Vagina (tissue), 2 donors: ENCODE results near the gene GATAD2B. TPM values are rescaled to one million over a fixed set of nuclear protein-coding genes. Genes with fewer than 3 reads are reported as not detected.
A peak's percentile ranks its signal among the peaks of the same experiment; 100 is the strongest.

Experiments
- DNase-seq, 2 donors: peaks; one replicate each; pipeline ENCODE4 v3.0.0-alpha.2; 2017; ENCODE audit errors: extremely low spot score in 2 of 2
- H3K27ac ChIP-seq: fragments of 200-600 bp; sonication (generic); one replicate; pipeline ENCODE4 v1.5.1; 2019
- H3K27me3 ChIP-seq: fragments of 200-600 bp; sonication (generic); one replicate; pipeline ENCODE4 v1.5.1; 2019
- H3K36me3 ChIP-seq, 2 donors: fragments of 200-600 bp; sonication (generic); one replicate each; pipeline ENCODE4 v1.5.1; 2017 to 2019
- H3K4me1 ChIP-seq: fragments of 200-600 bp; sonication (generic); one replicate; pipeline ENCODE4 v1.5.1; 2019
- H3K4me3 ChIP-seq, 2 donors: fragments of 200-600 bp; sonication (generic); 1 replicate in 1 of 2; 2 replicates in 1 of 2; pipeline ENCODE4 v1.5.1; 2016 to 2019
- H3K9me3 ChIP-seq: fragments of 200-600 bp; sonication (generic); one replicate; pipeline ENCODE4 v1.5.1; 2019
- POLR2A ChIP-seq, 2 donors: fragments of 450-650 bp; IDR thresholded peaks; one replicate each; pipeline ENCODE4 v1.6.1; 2017; ENCODE audit warnings: antibody characterized with exemption in 2 of 2, mild to moderate bottlenecking in 2 of 2, moderate library complexity in 2 of 2
- POLR2AphosphoS5 ChIP-seq, 2 donors: sonication (generic); formaldehyde crosslinking; IDR thresholded peaks; one replicate each; pipeline ENCODE4 v1.9.0; 2017; ENCODE audit warnings: antibody characterized with exemption in 2 of 2, mild to moderate bottlenecking in 2 of 2, low read depth in 1 of 2; ENCODE audit not compliant: insufficient read depth in 1 of 2
- intact Hi-C: fragments of 100-400 bp; cut with DNase I; formaldehyde crosslinking; loops from one replicate; pipeline ENCODE4 v1.15.1; 2023
- total RNA-seq: library from RNA; depleted of rRNA; stranded (reverse); fragments of >200 nt; gene quantifications from one replicate; pipeline ENCODE4 v1.2.3, GENCODE V29; 2016
- TF ChIP-seq, protein P1 (sequence below), 3 experiments: fragments of 450-650 bp in 2 of 3; fragments of 200-600 bp in 1 of 3; sonication (generic) in 1 of 3; IDR thresholded peaks; one replicate each; pipeline ENCODE4 v1.5.1; 2017 to 2019; ENCODE audit warnings: antibody characterized with exemption in 3 of 3, mild to moderate bottlenecking in 2 of 3, moderate library complexity in 2 of 3

The GATAD2B gene
- total RNA-seq, 1 donor from 2014 or later, result 24.1 TPM

DNA sequence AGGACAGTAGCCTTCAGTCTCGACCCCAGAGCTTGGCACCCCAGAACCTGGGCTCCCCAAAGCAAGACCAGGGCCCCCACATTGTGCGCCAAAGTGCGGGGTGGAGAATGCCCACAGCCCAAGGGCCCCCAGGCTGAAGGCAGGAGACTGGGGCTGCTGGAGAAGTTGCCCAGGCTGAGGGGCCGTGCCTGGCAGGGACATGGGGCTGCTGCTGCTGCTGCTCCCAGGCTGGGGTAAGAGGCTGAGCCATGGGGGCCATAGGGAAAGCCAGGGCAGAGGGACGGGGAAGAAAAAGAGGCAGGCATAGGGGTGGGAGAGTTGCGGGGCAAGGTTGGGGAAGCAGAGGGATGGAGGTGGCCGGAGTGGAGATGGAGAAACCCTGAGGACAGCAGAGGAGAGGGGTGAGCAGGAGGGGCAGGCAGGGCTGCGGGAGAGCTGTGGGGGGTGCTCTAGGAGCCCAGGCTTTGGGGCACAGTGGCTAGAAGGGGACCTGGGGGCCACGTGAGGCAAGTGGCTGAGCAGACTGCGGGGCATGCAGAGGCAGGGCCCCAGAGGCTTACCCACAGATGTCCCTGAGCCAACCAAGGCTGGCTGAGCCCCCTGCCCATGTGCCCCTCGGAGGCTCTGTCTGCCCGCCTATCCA lies 128.7 kb downstream of the GATAD2B start:
- intact Hi-C loops, result loop anchor here (10.0 kb wide), 1 partner anchor 151 kb away; the partner anchor contains the start of gene DENND4B
- Histone ChIP-seq H3K27ac (no peak overlapping the region), H3K27me3 (no peaks in the 10 kb centered on the region), H3K4me3 (no peak overlapping the region), H3K9me3 (no peaks in the 10 kb centered on the region), H3K36me3 (no peaks in the 10 kb centered on the region), H3K4me1 (peaks cover 13% of the 10 kb centered on the region)
- DNase-seq, result no peak
- TF ChIP-seq POLR2A (IDR thresholded peaks at IDR 0.05) (no peak), POLR2AphosphoS5 (IDR thresholded peaks at IDR 0.05; ENCODE audit: insufficient read depth in 1 of 2, low read depth in 1 of 2) (no peak)
- TF ChIP-seq, protein P1, sequence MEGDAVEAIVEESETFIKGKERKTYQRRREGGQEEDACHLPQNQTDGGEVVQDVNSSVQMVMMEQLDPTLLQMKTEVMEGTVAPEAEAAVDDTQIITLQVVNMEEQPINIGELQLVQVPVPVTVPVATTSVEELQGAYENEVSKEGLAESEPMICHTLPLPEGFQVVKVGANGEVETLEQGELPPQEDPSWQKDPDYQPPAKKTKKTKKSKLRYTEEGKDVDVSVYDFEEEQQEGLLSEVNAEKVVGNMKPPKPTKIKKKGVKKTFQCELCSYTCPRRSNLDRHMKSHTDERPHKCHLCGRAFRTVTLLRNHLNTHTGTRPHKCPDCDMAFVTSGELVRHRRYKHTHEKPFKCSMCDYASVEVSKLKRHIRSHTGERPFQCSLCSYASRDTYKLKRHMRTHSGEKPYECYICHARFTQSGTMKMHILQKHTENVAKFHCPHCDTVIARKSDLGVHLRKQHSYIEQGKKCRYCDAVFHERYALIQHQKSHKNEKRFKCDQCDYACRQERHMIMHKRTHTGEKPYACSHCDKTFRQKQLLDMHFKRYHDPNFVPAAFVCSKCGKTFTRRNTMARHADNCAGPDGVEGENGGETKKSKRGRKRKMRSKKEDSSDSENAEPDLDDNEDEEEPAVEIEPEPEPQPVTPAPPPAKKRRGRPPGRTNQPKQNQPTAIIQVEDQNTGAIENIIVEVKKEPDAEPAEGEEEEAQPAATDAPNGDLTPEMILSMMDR (IDR thresholded peaks at IDR 0.05), result no peak

DNA sequence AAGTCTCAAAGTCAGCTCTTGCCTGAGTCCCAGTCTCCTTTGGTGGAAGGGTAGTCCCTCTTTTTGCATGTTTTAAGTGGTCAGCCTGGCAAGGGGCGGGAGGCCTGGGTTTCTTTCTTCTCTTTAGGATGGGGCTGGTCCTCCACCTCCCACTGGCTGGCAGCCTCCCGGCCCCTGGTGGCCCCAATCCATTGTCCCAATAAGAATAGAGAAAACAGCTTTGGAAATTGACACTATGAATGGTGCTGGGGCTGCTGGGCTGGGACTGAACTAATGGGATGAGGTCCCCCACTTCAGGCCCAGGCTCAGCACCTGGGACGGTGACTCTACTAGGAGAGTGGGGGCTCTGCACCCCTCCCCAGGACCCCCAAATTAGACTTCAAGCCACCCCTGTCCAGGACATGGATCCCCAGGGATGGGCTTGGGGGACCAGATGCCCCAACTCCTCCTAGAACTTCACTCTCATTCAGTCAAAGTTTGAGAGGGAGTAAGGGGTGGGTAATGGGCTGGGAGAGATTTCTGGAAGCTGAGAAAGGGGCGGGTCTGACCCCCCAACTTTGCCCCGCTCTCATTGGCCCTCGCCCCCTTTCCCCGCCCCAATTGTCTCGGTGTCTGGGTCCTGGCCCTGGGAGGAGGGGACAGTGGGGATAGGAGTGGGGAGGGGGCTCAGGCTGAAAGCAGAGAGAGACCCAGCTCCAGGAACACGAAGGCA lies 129.4 kb downstream of the GATAD2B start:
- Histone ChIP-seq H3K36me3 (no peaks in the 10 kb centered on the region), H3K4me3 (no peak overlapping the region), H3K27ac (no peak overlapping the region), H3K9me3 (no peaks in the 10 kb centered on the region), H3K4me1 (peaks cover 16% of the 10 kb centered on the region), H3K27me3 (no peaks in the 10 kb centered on the region)
- intact Hi-C loops, result loop anchor here (10.0 kb wide), 1 partner anchor 151 kb away; the partner anchor contains the start of gene DENND4B
- TF ChIP-seq POLR2A (IDR thresholded peaks at IDR 0.05), result no peak
- no peak for DNase-seq

DNA sequence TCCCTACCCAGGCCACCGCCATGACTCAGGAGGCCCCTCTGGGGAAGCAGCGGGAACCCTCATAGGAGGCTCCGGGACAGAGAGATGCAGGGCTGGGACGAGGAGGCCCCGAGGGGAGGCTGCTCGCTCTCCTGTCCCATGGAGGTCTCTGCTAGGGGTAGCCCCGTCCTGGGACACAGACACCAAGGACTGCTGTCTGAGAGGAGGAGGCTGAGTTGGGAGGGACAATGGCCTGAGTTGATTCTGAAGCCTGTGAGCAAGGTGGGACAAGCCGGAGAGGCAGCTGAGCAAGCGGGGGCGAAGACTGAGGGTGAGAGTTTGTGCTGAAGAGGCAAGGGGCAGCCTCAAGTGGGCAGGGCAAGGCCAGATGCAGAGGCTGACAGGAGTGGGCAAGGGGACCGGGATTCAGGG lies 130.1 kb downstream of the GATAD2B start:
- intact Hi-C loops, result loop anchor here (10.0 kb wide), 1 partner anchor 152 kb away; the partner anchor contains the start of gene DENND4B
- no peak for DNase-seq
- peaks cover 16% of the 10 kb centered on the region for H3K4me1 ChIP-seq
- TF ChIP-seq, protein P1 (IDR thresholded peaks at IDR 0.05), result no peak
- TF ChIP-seq POLR2AphosphoS5 (IDR thresholded peaks at IDR 0.05; ENCODE audit: insufficient read depth in 1 of 2, low read depth in 1 of 2) (no peak), POLR2A (IDR thresholded peaks at IDR 0.05) (no peak)
- no peak overlapping the region for H3K4me3 ChIP-seq
- no peak overlapping the region for H3K27ac ChIP-seq
- H3K9me3 ChIP-seq, result no peaks in the 10 kb centered on the region
- H3K27me3 ChIP-seq, result no peaks in the 10 kb centered on the region
- no peaks in the 10 kb centered on the region for H3K36me3 ChIP-seq

DNA sequence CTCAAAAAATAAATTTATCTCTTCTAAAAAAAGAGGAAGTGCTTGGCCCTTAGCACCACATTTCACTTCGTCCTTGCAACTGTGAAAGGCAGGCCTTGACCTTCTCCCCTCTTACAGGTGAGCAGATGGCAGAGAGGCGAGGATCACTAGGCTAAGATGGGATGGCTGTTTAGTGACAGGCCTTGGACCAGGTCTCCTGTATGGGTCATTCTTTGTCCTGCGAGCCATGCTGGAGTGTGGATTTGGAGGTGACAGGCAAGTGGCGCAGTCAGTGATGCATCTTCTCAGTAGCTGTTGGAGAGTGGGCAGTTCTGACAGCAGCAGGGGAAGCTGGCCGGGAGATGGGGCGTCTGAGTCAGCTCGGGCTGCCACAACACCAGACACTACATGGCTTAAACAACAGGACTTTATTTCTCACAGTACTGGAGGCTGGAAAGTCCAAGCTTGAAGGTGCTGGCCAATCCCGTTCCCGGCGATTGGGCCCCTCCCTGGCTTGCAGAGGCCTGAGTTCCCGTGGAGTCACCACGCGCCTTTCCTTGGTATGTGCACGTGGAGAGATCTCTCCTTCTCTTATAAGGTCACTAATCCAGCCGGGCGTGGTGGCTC lies 131.0 kb downstream of the GATAD2B start:
- Histone ChIP-seq H3K27me3 (no peaks in the 10 kb centered on the region), H3K36me3 (no peaks in the 10 kb centered on the region), H3K9me3 (no peaks in the 10 kb centered on the region), H3K4me3 (no peak overlapping the region), H3K4me1 (peaks cover 16% of the 10 kb centered on the region), H3K27ac (peak overlapping the region; percentile 95)
- intact Hi-C loops, result loop anchor here (10.0 kb wide), 1 partner anchor 153 kb away; the partner anchor contains the start of gene DENND4B
- no peak for DNase-seq
- TF ChIP-seq, protein P1 (IDR thresholded peaks at IDR 0.05), result no peak
- TF ChIP-seq POLR2A (IDR thresholded peaks at IDR 0.05), result no peak
- no peak for TF ChIP-seq POLR2AphosphoS5 (IDR thresholded peaks at IDR 0.05; ENCODE audit: insufficient read depth in 1 of 2, low read depth in 1 of 2)

DNA sequence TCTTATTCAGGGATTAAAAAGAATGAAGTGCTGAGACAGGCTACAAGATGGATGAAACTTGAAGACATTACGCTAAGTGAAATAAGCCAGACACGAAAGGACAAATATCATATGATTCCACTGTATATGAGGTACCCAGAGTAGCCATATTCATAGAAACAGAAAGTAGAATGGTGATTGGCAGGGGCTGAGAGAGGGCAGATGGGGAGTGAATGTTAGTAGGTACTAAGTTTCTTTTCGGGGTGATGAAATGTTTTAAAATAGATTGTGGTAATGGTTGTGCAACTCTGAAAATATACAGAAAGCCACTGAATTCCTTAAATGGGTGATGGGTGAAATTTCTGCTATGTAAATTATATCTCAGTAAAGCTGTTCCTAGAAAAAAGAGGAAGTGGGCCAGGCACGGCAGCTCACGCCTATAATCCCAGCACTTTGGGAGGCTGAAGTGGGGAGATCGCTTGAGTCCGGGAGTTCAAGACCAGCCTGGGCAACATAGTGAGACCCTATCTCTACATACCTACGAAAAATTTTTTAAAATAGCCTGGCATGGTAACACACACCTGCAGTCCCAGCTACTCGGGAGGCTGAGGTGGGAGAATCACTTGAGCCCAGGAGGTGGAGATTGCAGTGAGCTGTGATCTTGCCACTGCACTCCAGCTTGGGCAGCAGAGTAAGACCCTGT lies 131.7 kb downstream of the GATAD2B start:
- Histone ChIP-seq H3K4me3 (peak overlapping the region; percentile 32 to 34), H3K27me3 (no peaks in the 10 kb centered on the region), H3K36me3 (no peaks in the 10 kb centered on the region), H3K4me1 (peaks cover 16% of the 10 kb centered on the region), H3K9me3 (no peaks in the 10 kb centered on the region), H3K27ac (peak overlapping the region; percentile 95)
- TF ChIP-seq, protein P1 (IDR thresholded peaks at IDR 0.05), result peak in 1 of 3 experiments; percentile 19
- no peak for TF ChIP-seq POLR2A (IDR thresholded peaks at IDR 0.05)
- no peak for TF ChIP-seq POLR2AphosphoS5 (IDR thresholded peaks at IDR 0.05; ENCODE audit: insufficient read depth in 1 of 2, low read depth in 1 of 2)
- DNase-seq, result no peak
- intact Hi-C loops, result loop anchor here (10.0 kb wide), 1 partner anchor 154 kb away; the partner anchor contains the start of gene DENND4B
